ENCODE measurements around the gene HS3ST3B1. TPM values are rescaled to one million over a fixed set of nuclear protein-coding genes. Genes with fewer than 3 reads are reported as not detected.
A peak's percentile ranks its signal among the peaks of the same experiment; 100 is the strongest.

Gene HS3ST3B1
- total RNA-seq, 6 experiments from 2014 or later: 18.3 to 24.6 (median 22.3) TPM

GRCh38 chr17:14295676-14296075 is 5.2 kb upstream of the HS3ST3B1 start:
- no peak overlapping the region for H3K27ac Mint-ChIP-seq
- no peak for TF ChIP-seq CTCF (IDR thresholded peaks at IDR 0.05)
- no peaks in the 10 kb centered on the region for H3K9me3 Mint-ChIP-seq
- no peak overlapping the region for H3K4me3 Mint-ChIP-seq
- peaks cover 42% of the 10 kb centered on the region for H3K4me1 Mint-ChIP-seq (ENCODE audit: low read depth)
- peaks cover 19% of the 10 kb centered on the region for H3K27me3 Mint-ChIP-seq (ENCODE audit: insufficient read depth)
- no peak for DNase-seq
- H3K36me3 Mint-ChIP-seq (ENCODE audit: low read depth): no peaks in the 10 kb centered on the region

- no peak for TF ChIP-seq CTCF (IDR thresholded peaks at IDR 0.05)
- no peak overlapping the region for H3K27ac Mint-ChIP-seq
- H3K9me3 Mint-ChIP-seq: no peaks in the 10 kb centered on the region
- peaks cover 13% of the 10 kb centered on the region for H3K27me3 Mint-ChIP-seq (ENCODE audit: insufficient read depth)
- H3K36me3 Mint-ChIP-seq (ENCODE audit: low read depth): no peaks in the 10 kb centered on the region
- no peak for DNase-seq
- H3K4me3 Mint-ChIP-seq: peak overlapping the region; percentile 55; the same call in 1 of the 2 replicates
- peaks cover 43% of the 10 kb centered on the region for H3K4me1 Mint-ChIP-seq (ENCODE audit: low read depth)
Measured at GRCh38 chr17:14296166-14296910, 4.5 kb upstream of the HS3ST3B1 start.

GRCh38 chr17:14297161-14297851 is 3.6 kb upstream of the HS3ST3B1 start:
- Mint-ChIP-seq H3K4me1 (ENCODE audit: low read depth) (peaks cover 43% of the 10 kb centered on the region), H3K9me3 (no peaks in the 10 kb centered on the region), H3K36me3 (ENCODE audit: low read depth) (no peaks in the 10 kb centered on the region), H3K27me3 (ENCODE audit: insufficient read depth) (peaks cover 13% of the 10 kb centered on the region), H3K4me3 (peak overlapping the region; percentile 55), H3K27ac (no peak overlapping the region)
- TF ChIP-seq CTCF (IDR thresholded peaks at IDR 0.05): peak; percentile 50
- DNase-seq: no peak

GRCh38 chr17:14298221-14298946 is 2.5 kb upstream of the HS3ST3B1 start:
- H3K9me3 Mint-ChIP-seq: no peaks in the 10 kb centered on the region
- peak overlapping the region; percentile 95 for H3K4me3 Mint-ChIP-seq
- H3K36me3 Mint-ChIP-seq (ENCODE audit: low read depth): peaks cover 3% of the 10 kb centered on the region
- no peak for DNase-seq
- peaks cover 44% of the 10 kb centered on the region for H3K4me1 Mint-ChIP-seq (ENCODE audit: low read depth)
- peaks cover 13% of the 10 kb centered on the region for H3K27me3 Mint-ChIP-seq (ENCODE audit: insufficient read depth)
- H3K27ac Mint-ChIP-seq: no peak overlapping the region
- no peak for TF ChIP-seq CTCF (IDR thresholded peaks at IDR 0.05)

- Mint-ChIP-seq H3K9me3 (no peaks in the 10 kb centered on the region), H3K4me3 (peak overlapping the region; percentile 95), H3K36me3 (ENCODE audit: low read depth) (peaks cover 8% of the 10 kb centered on the region), H3K27me3 (ENCODE audit: insufficient read depth) (peaks cover 13% of the 10 kb centered on the region), H3K27ac (peak overlapping the region; percentile 91), H3K4me1 (ENCODE audit: low read depth) (peaks cover 50% of the 10 kb centered on the region)
- DNase-seq: no peak
- no peak for TF ChIP-seq CTCF (IDR thresholded peaks at IDR 0.05)
Measured at GRCh38 chr17:14298947-14299279, 2.0 kb upstream of the HS3ST3B1 start.
